GM12892 (cell line): ENCODE measurements around the gene RBPJL.

ENCODE experiments used
- DNase-seq: peaks from one replicate; pipeline ENCODE4 v3.0.0; 2011; ENCODE audit not compliant: insufficient read length
- FAIRE-seq: peaks from 2 replicates; lab custom pipeline; 2011; peaks lifted over from hg19 to GRCh38; lab: Jason Lieb, UNC
- POLR2A ChIP-seq: IDR thresholded peaks from 2 replicates; pipeline ENCODE4 v1.6.1; 2011; ENCODE audit warnings: low read depth, low read length, control low read depth
- POLR2AphosphoS5 ChIP-seq: IDR thresholded peaks from 2 replicates; pipeline ENCODE4 v1.6.1; 2011; ENCODE audit warnings: low read depth, low read length, control low read depth
- TAF1 ChIP-seq: IDR thresholded peaks from 2 replicates; pipeline ENCODE4 v1.6.1; 2011; ENCODE audit warnings: low read depth, mild to moderate bottlenecking, control low read depth, low read length, borderline replicate concordance

Gene RBPJL

DNA sequence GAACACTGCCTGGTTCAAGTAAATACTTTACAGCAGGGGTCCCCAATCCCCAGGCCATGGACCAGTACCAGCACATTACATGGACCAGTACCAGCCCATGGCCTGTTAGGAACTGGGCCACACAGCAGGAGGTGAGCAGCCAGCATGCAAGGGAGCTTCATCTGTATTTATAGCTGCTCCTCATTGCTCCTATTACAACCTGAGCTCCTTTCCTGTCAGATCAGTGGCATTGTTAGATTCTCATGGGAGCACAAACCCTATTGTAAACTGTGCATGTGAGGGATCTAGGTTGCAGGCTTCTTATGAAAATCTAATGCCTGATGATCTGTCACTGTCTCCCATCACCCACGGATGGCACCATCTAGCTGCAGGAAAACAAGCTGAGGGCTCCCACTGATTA is 12.0 kb upstream of the RBPJL start:
- no peak for DNase-seq
- no peak for TF ChIP-seq POLR2AphosphoS5
- no peak for TF ChIP-seq TAF1
- TF ChIP-seq POLR2A: no peak
- FAIRE-seq: no peak

DNA sequence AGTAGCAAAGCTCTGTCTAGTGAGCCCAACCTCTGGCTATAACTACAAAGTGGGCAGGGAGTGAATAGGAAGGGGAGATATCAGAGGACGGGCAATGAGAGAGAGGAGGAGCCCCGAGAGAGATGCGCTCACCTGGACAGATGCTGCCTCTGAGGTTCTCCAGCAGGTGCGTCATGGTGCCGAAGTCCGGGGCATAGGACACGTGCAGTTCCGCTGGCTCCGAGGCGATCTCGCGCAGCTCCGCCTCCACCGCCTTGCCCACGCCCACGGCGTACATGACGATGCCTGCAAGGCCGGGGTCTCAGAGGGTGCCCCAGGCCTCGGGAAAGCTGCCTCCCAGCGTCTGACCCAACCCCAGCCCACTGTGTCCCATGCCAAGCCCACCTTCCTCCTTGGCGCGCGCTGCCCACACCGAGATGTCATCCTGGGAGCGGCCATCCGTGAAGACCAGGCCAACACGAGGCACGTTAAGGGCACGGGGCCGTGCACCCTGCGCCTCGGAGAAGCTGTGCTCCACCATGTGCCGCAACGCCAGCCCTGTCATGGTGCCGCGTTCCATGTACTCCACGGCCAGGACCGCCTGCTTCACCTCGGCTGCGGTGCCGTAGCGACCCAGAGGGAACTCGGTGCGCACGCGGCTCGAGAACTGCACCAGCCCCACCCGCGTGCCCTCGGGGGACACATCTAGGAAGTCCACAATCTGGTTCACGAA is 8.7 kb upstream of the RBPJL start:
- FAIRE-seq (no peak), DNase-seq (no peak)
- TF ChIP-seq POLR2A (no peak), TAF1 (no peak)

DNA sequence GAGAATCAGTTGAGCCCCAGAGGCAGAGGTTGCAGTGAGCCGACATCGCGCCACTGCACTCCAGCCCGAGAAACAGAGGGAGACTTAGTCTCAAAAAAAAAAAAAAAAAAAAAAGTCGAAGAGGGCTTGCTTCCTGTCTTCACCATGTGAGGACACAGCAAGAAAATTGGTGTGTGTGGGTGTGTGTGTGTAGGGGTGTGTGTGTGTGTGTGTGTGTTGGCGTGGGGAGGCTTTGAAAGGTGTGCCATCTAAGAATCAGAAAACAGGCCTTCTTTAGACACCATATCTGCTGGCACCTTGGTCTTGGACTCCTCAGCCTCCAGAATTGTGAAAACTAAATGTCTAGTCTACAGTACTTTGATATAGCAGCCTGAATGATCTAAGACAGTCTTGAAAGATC is 6.9 kb upstream of the RBPJL start:
- DNase-seq: no peak
- no peak for FAIRE-seq
- no peak for TF ChIP-seq TAF1
- TF ChIP-seq POLR2A: no peak
- TF ChIP-seq POLR2AphosphoS5: no peak

DNA sequence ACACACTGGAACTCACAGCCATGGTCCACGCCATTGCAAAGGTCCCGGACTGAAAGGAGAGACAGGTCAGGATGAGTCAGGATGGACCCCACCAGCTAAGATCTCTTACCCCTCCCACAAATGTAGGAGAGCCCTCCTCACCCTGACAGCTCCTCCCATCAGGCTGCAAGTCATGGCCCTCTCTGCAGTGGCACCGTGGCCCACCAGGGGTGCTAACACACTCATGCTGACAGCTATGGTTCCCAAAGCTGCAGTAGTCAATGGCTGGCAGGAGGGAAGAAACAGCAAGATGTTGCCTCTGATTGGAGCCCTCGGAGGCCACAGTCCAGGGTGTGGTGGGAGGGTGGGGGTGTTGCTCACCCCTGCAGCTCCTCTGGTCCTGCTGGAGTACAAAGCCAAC is 5.7 kb upstream of the RBPJL start:
- no peak for TF ChIP-seq POLR2A
- no peak for TF ChIP-seq TAF1
- TF ChIP-seq POLR2AphosphoS5: no peak
- FAIRE-seq: no peak
- DNase-seq: no peak

DNA sequence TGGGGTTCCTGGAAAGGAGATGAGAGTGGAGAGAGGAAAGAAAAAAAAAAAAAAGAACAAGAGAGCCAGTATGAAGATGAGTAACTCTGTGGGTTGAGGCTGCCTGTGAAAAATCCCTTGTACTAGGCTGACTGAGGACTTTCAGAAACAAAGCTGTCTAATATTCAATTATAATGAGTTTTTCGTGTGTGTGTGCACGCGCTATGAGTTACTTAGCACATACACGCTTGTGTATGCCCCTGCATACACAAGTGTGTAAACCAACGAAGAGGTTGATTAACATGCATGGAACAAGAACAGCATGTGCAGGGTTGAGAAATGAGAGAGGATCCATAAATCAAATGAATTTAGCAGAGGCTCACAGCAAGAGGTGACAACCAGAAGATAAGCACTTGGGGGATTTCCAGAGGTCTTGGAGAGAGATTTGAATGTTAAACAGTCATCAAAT is 4.8 kb upstream of the RBPJL start:
- DNase-seq (no peak), FAIRE-seq (no peak)
- TF ChIP-seq TAF1 (no peak), POLR2A (no peak), POLR2AphosphoS5 (no peak)

DNA sequence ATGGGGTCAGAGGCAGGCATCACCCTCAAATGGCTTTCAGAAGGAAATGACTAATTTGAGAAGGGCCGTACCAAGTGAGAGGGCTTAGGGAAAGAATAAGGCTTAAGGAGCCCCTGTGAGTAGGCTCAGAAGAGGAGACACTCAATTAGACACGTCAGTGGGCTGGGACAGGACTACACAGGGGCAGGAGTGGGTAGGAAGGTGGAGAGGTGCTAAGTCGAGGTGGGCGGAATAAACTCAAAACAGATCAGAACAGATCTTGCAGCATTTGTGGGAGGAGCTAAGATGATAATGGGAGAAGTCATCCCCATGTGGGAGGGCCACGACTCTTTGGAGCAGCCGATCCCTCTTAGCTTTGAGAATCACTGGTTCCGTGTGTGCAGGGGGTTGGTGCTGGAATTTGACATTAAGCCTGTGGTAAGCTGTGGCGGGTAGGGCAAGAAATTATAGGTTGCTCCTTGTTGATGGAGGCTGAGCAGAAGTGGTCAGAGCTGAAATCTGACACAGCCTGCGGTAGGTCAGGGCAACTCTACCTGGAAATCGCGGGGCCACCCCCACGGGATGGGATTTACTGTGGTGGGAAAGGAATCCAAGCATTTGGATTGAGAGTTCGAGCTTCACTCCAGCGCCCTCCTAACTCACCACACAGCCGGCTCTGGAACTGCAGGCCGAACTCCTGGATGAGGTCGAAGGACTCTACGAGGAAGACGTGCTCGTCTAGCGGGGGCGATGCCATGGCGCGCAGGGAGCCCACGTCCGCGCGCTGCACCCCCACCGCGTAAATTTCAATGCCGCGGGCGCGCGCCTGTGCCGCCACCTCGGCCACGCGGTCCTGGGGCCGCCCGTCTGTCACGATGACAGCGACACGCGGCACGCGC is 2.8 kb upstream of the RBPJL start:
- TF ChIP-seq TAF1: no peak
- TF ChIP-seq POLR2AphosphoS5: no peak
- no peak for TF ChIP-seq POLR2A
- DNase-seq (no peak), FAIRE-seq (no peak)

DNA sequence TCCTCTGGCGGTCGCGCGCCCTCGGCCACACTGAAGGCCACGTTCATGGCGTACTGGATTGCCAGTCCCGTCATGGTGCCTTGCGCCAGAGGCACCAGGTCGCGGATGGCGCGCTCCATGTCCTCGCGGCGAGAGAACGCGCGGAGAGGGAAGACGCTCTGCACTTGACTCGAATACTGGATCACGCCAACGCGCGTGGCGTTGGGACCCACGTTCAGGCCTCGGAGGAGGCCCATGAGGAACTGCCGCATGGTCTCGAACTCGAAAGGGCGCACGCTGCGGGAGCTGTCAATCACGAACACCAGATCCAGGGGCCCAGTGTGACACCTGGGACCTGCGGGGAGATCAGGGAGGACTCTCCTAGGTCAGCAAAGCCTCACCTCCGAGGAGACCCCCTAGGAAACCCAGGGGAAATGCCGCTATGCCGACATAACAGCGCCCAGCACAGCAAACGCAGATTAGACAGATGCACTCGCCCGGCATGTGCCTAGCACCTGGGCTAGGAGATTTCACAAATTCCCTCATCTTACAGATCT is 2.1 kb upstream of the RBPJL start:
- FAIRE-seq (no peak), DNase-seq (no peak)
- no peak for TF ChIP-seq TAF1
- TF ChIP-seq POLR2A: no peak
- TF ChIP-seq POLR2AphosphoS5: no peak

DNA sequence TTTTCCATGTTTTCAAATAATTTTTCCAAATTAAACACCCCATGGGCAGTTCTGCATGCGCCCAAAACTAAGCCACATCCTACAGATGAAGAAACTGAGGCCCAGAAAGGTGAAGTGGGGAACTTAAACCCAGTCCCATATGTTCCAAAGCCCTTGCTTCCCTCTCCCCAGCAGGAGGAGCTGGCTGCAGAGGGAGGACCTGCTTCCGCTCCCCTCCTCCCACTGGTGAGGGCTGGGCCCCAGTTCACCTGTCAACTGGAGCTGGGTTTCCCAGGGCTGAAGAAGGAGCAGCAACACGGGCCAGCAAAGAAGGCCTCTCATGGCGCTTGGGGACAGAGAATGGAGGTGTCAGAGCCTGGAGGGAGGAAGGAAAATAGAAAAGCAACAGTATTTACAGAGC is 1.4 kb upstream of the RBPJL start:
- no peak for FAIRE-seq
- no peak for DNase-seq
- TF ChIP-seq POLR2AphosphoS5: no peak

DNA sequence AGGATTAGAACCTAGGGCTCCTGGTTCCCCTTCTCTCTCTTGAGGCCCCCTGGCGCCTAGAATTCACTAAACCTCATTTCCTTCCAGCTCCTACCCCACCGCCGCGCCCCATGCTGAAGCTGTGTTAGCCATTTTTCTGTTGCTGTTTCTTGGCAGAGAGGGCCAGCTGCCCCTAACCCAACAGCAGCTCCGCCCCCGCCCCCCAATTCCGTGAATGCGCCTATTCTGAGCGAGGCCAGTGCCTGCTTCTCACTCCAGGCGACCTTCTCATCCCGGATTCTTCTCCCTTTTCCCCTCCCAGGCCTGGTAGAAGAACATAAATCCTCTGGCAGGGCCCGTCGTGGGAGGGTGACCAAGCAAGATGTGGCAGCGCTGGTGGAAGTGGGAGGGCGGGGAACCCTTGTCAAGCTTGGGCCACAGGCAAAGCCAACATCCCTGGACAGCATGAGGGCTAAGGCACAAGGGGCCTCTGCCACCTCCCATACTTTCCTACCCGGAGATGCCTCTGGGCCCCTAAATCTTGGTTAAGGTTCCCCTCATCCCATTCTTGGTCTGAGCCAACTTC is 518 bp downstream of the RBPJL start:
- DNase-seq: no peak
- no peak for FAIRE-seq
- TF ChIP-seq POLR2AphosphoS5 (no peak), POLR2A (no peak), TAF1 (no peak)

DNA sequence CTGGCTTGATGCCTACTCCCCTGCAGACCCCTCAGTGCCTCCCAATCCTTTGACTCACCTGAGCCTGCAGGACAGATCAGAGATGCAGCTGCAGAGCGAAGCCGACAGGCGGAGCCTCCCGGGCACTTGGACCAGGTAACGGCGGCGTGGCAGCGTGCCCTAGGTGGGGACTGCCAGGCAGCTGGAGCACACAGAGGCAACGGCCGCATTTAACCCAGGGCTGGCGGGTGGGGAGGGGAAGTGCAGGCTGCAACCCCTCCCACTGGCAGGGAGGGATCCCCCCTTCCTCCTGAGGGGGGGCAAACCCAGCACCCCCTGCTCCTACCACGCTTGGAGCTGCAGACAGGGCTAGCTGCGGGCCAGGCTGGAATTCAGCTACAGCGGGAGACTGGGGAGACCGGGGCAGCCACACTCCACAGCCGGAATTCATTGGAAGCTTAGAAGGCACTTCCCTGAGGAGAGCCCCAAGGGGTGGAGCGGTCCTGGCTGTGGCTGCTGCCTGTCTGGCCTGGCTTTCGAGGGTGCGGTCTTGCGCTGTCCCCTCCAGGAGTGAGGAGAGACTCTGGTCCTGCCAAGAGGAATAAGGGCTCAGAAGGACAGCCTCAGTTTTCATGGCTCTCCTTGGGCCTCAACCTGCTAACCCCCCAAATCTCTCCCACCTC is 1.6 kb downstream of the RBPJL start, which contains the start of gene MATN4:
Gene MATN4 (minus strand): TSS at position 183 of the 662 bp plus-strand sequence. CDS start 2,717 bp downstream, outside the sequence.
- no peak for FAIRE-seq
- DNase-seq: no peak
- no peak for TF ChIP-seq POLR2AphosphoS5
- no peak for TF ChIP-seq POLR2A
- no peak for TF ChIP-seq TAF1

DNA sequence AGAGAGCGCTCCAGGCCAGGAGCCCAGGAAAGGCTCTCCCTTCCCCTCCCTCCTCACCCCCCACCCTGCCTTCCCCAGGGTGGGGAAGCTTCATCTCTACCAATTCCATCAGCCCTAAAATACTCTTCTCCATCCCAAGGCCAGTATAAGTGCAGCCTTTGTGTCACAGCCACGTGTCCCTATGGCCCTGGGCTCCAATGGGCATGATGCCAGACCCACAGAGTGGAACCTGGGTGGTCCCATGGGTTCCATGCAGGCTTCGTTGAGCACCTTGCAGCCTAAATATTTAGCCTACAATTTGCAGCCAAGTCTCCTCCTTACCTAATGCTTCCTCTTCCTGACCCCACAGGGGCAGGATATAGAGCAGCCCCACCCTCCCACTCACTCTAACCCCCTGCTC is 2.4 kb downstream of the RBPJL start:
- FAIRE-seq (no peak), DNase-seq (no peak)
- TF ChIP-seq TAF1: no peak
